ENCODE measurements around the gene NELL2.

NELL2 gene

DNA sequence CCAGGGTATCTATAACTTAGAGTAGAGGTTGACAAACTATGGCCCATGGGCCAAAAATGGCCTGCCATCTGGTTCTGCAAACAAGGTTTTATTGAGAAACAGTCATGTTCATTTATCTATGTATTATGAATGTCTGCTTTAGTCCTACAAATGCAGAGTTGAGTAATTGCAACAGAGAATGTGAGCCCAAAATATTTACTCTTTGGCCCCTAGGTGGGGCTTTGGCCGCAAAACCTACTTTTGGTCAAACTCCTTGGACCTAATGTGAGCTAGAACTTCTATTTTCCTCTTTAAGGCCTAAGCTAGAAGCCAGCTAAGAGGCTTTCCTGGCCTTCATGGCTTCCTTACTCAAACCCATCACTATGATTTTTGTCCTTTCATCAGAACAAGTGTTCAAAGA, 379.1 kb downstream of the NELL2 start:
- in situ Hi-C loops (cut with MboI; ENCODE audit: low sequenced_read_pairs), result no loop called here

DNA sequence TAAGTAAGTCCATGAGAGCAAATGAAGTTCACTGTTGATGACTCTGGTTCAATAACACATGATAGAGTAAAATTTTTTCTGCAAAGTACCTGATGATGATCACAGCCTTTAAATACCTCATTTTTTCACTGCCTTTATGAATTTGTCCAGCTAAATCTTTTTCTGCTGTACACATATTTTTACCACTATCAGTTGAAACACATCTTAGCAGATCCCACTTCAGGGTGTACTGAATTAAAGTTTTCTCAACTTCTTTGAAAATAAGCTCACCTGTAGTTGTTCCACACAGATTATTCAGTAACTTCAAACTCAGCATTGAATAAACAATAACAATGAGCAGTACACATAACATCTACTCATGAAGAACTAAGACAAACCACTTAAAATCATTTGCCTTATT, 385.9 kb downstream of the NELL2 start:
- in situ Hi-C loops (cut with MboI; ENCODE audit: low sequenced_read_pairs), result no loop called here

DNA sequence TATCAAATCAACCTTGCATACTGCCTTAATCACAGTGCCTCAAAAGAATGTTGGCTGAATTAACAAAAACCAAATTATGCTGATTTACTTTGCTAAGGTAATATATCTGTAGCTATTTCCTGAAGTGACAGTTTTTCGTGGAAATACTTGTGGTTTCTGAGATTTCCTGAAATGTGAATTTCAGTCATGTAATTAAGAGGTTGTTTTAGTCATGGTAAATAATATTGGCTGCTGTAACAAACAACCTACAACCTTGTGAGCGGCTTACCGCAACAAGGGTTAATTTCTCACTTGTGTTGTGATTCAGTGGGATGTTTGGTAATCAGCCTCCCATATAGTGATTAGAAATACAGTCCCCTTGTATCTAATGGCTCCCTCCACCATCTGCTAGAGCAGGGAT, 387.9 kb downstream of the NELL2 start:
- in situ Hi-C loops (cut with MboI; ENCODE audit: low sequenced_read_pairs), result no loop called here

DNA sequence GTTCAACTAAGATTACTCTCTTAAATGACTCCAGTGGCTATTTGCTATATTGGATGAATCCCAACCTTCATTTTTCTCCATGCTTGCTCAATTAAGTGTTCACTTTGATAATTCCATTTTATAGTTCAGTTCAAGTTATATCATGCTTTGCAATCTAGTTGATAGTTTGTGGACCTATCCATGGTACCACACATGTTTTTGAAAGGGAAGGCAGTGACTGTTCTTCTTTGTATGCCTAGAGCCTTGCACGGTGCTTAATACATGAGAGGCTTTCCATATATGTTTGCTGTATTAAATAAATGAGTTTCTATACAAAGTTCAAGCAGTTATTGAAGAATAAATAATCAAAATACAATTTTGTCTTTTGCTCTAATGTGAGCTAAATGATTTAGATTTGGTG, 391.3 kb downstream of the NELL2 start:
- in situ Hi-C loops (cut with MboI; ENCODE audit: low sequenced_read_pairs), result no loop called here

DNA sequence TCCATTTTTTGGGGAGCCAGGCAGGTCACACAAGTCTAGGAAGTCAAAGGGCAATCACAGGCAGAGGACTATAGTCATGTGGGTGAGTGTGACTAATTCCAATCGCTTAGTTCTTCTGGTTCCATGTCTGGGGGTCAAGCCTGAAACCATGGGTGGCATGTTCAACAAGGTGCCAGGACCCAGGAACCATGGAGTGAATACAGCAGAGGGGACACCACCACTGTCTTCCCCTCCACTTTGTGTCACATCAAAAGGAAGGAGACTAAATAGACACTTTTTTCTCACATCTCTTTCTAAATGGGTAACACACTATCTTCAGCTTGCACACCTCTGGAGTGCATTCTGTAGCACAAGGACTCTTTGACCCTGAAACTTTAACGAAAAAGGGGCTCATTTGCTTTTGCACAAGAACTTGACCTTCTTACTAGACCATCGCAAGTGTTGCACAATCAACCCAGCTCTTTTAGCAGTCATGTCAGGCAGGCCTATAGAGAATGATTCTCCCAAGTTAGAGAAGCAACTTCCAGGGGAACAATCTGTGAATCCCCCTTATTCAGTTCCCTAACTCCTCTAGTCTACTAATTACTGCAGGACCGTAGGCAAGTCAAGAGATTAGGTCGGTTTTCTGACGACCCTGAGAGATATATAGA, 398.7 kb downstream of the NELL2 start:
- in situ Hi-C loops (cut with MboI; ENCODE audit: low sequenced_read_pairs), result no loop called here

DNA sequence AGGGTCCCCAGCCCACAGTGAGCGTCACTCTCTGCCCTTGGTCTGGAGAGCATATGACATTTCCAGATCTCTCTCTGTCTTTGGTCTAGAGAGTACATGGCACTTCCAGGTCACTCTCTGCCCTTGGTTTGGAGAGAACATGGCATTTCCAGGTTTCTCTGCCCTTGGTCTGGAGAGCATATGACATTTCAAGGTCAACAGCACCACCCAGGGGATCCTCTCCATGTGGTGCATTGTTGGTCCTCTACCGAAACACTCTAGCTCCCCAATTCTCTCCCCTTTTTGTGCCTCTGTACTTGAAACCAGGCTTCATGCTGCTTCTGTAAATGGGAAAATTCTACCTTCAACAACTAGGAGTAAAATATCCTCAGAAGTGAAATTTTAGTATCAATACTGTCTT, 399.4 kb downstream of the NELL2 start:
- in situ Hi-C loops (cut with MboI; ENCODE audit: low sequenced_read_pairs), result no loop called here

DNA sequence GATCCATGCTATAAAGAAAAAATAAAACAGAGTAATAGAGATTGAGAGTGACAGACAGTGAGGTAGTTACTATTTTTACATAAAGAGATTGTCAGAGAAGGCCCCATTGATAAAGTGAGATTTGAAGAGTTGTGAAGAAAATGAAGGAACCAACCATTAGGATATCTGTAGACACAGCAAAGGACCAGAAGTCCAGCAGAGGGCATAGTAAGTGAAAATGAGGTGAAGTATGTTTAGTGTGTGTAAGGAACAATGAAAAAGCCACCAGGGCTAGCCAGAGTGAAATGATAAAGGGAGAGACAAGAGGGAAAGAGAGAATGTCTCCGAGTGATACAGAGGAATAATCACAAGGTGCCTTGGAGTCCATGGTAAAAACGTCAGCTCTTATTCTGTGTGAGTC, 411.0 kb downstream of the NELL2 start:
- in situ Hi-C loops (cut with MboI; ENCODE audit: low sequenced_read_pairs), result no loop called here

DNA sequence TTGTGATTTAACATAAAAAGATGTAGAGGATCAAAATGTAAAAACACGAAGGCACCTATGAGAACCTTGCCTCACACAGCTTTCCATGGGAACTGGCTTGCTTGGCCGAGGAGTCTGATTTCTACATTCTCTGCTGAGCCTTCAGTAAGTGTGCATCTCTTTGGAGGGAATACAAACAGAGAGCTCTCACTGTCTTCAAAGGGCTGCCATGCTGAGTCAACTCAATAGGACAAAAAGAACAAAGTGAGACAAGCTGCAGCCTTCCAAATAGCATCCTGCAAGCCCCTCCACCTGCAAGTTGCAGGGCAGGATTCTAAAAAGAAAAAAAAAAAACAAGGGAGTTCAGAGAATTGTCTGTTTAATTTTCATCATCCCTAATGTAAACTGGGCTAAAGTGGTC, 411.9 kb downstream of the NELL2 start:
- in situ Hi-C loops (cut with MboI; ENCODE audit: low sequenced_read_pairs), result no loop called here

DNA sequence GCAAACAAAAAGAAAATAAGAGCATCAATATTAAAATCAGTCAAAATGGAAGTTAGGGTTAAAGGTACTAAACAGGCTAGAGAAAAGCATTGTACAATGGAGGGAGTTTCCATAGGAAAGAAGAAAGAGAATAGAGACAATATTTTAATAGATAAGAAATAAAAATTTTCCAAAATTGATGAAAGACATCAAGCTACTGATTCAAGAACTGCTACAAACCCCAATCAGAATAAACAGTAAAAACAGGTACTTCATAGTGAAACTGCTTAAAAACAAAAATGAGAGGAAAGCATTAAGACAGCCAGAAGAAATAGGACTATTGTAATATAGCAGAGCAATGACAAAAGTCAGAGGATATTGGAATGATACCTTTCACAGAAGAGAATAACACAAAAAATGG, 413.4 kb downstream of the NELL2 start:
- in situ Hi-C loops (cut with MboI; ENCODE audit: low sequenced_read_pairs), result no loop called here

DNA sequence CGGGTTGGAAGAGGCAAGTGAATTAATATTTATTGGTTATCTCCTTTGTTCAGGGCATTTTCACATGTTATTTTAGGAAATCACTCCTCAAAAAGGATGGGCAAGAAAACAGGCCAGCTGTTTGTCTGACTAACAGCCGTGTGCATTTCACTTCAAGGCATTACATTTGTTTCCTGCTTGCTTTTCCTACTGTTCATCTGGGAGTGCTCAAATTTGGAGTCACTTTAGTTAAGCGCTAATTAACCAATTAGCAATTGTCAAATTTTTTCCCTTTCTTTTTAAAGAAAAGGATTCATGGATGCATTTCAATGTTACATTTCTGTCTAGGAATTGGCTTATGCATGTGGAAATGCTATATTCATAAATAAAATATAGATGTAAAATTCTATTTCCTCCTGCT, 415.9 kb downstream of the NELL2 start:
- in situ Hi-C loops (cut with MboI; ENCODE audit: low sequenced_read_pairs), result no loop called here

DNA sequence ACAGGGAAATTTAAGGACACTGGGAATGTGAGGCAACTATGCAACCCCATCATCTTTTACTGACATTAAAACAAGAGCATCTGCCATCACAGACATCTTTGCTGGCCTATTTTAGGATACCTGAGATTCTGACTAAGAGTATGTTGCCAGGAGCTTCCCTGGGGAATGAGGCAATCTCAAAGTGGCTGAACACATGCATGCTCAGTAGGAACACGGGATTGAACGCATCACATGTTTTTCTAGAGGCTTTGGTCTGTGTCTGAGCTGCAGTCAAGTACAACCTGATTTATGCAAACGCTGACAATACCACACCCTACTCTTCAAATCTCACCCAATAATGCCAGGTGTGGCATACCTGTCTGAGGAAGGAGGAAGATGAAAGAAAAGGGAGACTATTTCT, 416.5 kb downstream of the NELL2 start:
- in situ Hi-C loops (cut with MboI; ENCODE audit: low sequenced_read_pairs), result no loop called here
